Trophoblast cell (in vitro differentiated cells and primary cell): ENCODE measurements around the gene LDLRAD4.

ENCODE experiments used
- DNase-seq, 2 donors: peaks; one replicate each; pipeline ENCODE4 v3.0.0-alpha.2; 2016
- H2AFZ ChIP-seq: 2 replicates; pipeline ENCODE4 v1.6.1; 2013; ENCODE audit warnings: low read length, moderate library complexity, mild to moderate bottlenecking; ENCODE audit not compliant: insufficient read depth, poor library complexity
- H2AK5ac ChIP-seq: 2 replicates; pipeline ENCODE4 v1.6.1; 2013; ENCODE audit warnings: mild to moderate bottlenecking, low read length
- H2BK120ac ChIP-seq: 2 replicates; pipeline ENCODE4 v1.6.1; 2013; ENCODE audit warnings: low read length, mild to moderate bottlenecking, moderate library complexity; ENCODE audit not compliant: insufficient read depth, poor library complexity
- H2BK12ac ChIP-seq: 2 replicates; pipeline ENCODE4 v1.6.1; 2013; ENCODE audit warnings: mild to moderate bottlenecking, low read length, moderate library complexity
- H2BK5ac ChIP-seq: 2 replicates; pipeline ENCODE4 v1.6.1; 2013; ENCODE audit warnings: low read length, low read depth, moderate library complexity, mild to moderate bottlenecking; ENCODE audit not compliant: poor library complexity
- H3K14ac ChIP-seq: 2 replicates; pipeline ENCODE4 v1.6.1; 2013; ENCODE audit warnings: mild to moderate bottlenecking, low read length
- H3K18ac ChIP-seq: 2 replicates; pipeline ENCODE4 v1.6.1; 2013; ENCODE audit warnings: mild to moderate bottlenecking, low read length
- H3K23ac ChIP-seq: 2 replicates; pipeline ENCODE4 v1.6.1; 2013; ENCODE audit warnings: low read length
- H3K27ac ChIP-seq: 2 replicates; pipeline ENCODE4 v1.5.1; 2013; ENCODE audit warnings: low read depth, mild to moderate bottlenecking, inconsistent platforms, low read length, moderate library complexity
- H3K27me3 ChIP-seq: 2 replicates; pipeline ENCODE4 v1.6.1; 2013; ENCODE audit warnings: inconsistent platforms, mild to moderate bottlenecking, low read length, moderate library complexity; ENCODE audit not compliant: insufficient read depth
- H3K36me3 ChIP-seq, 2 experiments: 1 replicate in 1 of 2; 2 replicates in 1 of 2; pipeline ENCODE4 v1.6.1; 2013; ENCODE audit warnings: low read length in 2 of 2, mild to moderate bottlenecking in 2 of 2, moderate library complexity in 1 of 2; ENCODE audit not compliant: insufficient read depth in 2 of 2, control insufficient read depth in 1 of 2
- H3K4ac ChIP-seq: 2 replicates; pipeline ENCODE4 v1.6.1; 2013; ENCODE audit warnings: low read depth, mild to moderate bottlenecking, low read length, moderate library complexity
- H3K4me1 ChIP-seq, 2 experiments: 1 replicate in 1 of 2; 2 replicates in 1 of 2; pipeline ENCODE4 v1.6.1; 2013; ENCODE audit warnings: low read length in 2 of 2, mild to moderate bottlenecking in 2 of 2, moderate library complexity in 1 of 2; ENCODE audit not compliant: insufficient read depth in 2 of 2, control insufficient read depth in 1 of 2
- H3K4me2 ChIP-seq: 2 replicates; pipeline ENCODE4 v1.6.1; 2013; ENCODE audit warnings: inconsistent platforms, mild to moderate bottlenecking, low read length, moderate library complexity
- H3K4me3 ChIP-seq: 2 replicates; pipeline ENCODE4 v1.5.1; 2013; ENCODE audit warnings: mild to moderate bottlenecking, low read depth, low read length, inconsistent platforms
- H3K79me1 ChIP-seq: one replicate; pipeline ENCODE4 v1.6.1; 2013; ENCODE audit warnings: low read length
- H3K79me2 ChIP-seq: 2 replicates; pipeline ENCODE4 v1.6.1; 2013; ENCODE audit warnings: low read length, mild to moderate bottlenecking; ENCODE audit not compliant: control insufficient read depth, insufficient read depth, poor library complexity
- H3K9ac ChIP-seq: 2 replicates; pipeline ENCODE4 v1.6.1; 2013; ENCODE audit warnings: mild to moderate bottlenecking, low read length
- H3K9me3 ChIP-seq: 2 replicates; pipeline ENCODE4 v1.6.1; 2013; ENCODE audit warnings: low read depth, mild to moderate bottlenecking, control low read depth, inconsistent platforms, low read length; ENCODE audit not compliant: insufficient read depth
- H4K12ac ChIP-seq: 2 replicates; pipeline ENCODE4 v1.6.1; 2013; ENCODE audit warnings: low read depth, mild to moderate bottlenecking, low read length, moderate library complexity
- H4K8ac ChIP-seq: 2 replicates; pipeline ENCODE4 v1.6.1; 2013; ENCODE audit warnings: low read depth, mild to moderate bottlenecking, low read length, moderate library complexity
- H4K91ac ChIP-seq: one replicate; pipeline ENCODE4 v1.6.1; 2013; ENCODE audit warnings: low read depth, mild to moderate bottlenecking, low read length, moderate library complexity
- WGBS: extraction: QIAGEN DNeasy Blood & Tissue Kit; methylation state at CpG from one replicate; pipeline ENCODE4 v1.1.7; 2013; ENCODE audit warnings: missing lambda C conversion rate; ENCODE audit not compliant: insufficient read length, insufficient coverage; ENCODE audit errors: extremely low coverage; 5-methylcytosine and 5-hydroxymethylcytosine counted together

The LDLRAD4 gene

GRCh38 chr18:13394801-13395200, 176.2 kb downstream of the LDLRAD4 start:
- H3K4me1 ChIP-seq: no peaks in the 10 kb centered on the region
- H3K18ac ChIP-seq: no peak overlapping the region
- no peak overlapping the region for H4K91ac ChIP-seq
- H3K27ac ChIP-seq: no peak overlapping the region
- H2BK5ac ChIP-seq: no peak overlapping the region
- H2AK5ac ChIP-seq: no peak overlapping the region
- H4K8ac ChIP-seq: no peak overlapping the region
- H3K27me3 ChIP-seq: no peaks in the 10 kb centered on the region
- no peak overlapping the region for H3K23ac ChIP-seq
- no peak overlapping the region for H3K9ac ChIP-seq
- H4K12ac ChIP-seq: no peak overlapping the region
- H3K9me3 ChIP-seq: no peaks in the 10 kb centered on the region
- DNase-seq: no peak
- H3K79me1 ChIP-seq: no peaks in the 10 kb centered on the region
- no peak overlapping the region for H3K4ac ChIP-seq
- no CpG with 5 or more reads among the region's 3 CpGs for WGBS
- H3K79me2 ChIP-seq: no peaks in the 10 kb centered on the region
- no peak overlapping the region for H2BK120ac ChIP-seq
- H3K14ac ChIP-seq: no peak overlapping the region
- no peak overlapping the region for H2BK12ac ChIP-seq
- H3K36me3 ChIP-seq: no peaks in the 10 kb centered on the region
- no peak overlapping the region for H2AFZ ChIP-seq
- no peak overlapping the region for H3K4me3 ChIP-seq
- H3K4me2 ChIP-seq: no peak overlapping the region

GRCh38 chr18:13395577-13395976, 177.0 kb downstream of the LDLRAD4 start:
- Histone ChIP-seq H3K9me3 (no peaks in the 10 kb centered on the region), H3K4me1 (no peaks in the 10 kb centered on the region), H3K23ac (no peak overlapping the region), H2BK5ac (no peak overlapping the region), H3K18ac (no peak overlapping the region), H3K4me3 (no peak overlapping the region), H3K4ac (no peak overlapping the region), H3K4me2 (no peak overlapping the region), H3K14ac (no peak overlapping the region), H3K79me2 (no peaks in the 10 kb centered on the region), H3K9ac (no peak overlapping the region), H4K8ac (no peak overlapping the region), H3K27ac (no peak overlapping the region), H2AFZ (no peak overlapping the region), H2BK120ac (no peak overlapping the region), H3K79me1 (no peaks in the 10 kb centered on the region), H2BK12ac (no peak overlapping the region), H4K91ac (no peak overlapping the region), H3K27me3 (no peaks in the 10 kb centered on the region), H3K36me3 (no peaks in the 10 kb centered on the region), H4K12ac (no peak overlapping the region), H2AK5ac (no peak overlapping the region)
- WGBS: no CpG with 5 or more reads among the region's 22 CpGs
- DNase-seq: no peak

- H2AK5ac ChIP-seq: no peak overlapping the region
- no peak overlapping the region for H4K8ac ChIP-seq
- H3K9ac ChIP-seq: no peak overlapping the region
- no peaks in the 10 kb centered on the region for H3K36me3 ChIP-seq
- H3K4me1 ChIP-seq: no peaks in the 10 kb centered on the region
- H3K79me1 ChIP-seq: no peaks in the 10 kb centered on the region
- H3K27ac ChIP-seq: no peak overlapping the region
- no peak overlapping the region for H3K23ac ChIP-seq
- H3K18ac ChIP-seq: no peak overlapping the region
- H3K14ac ChIP-seq: no peak overlapping the region
- H3K27me3 ChIP-seq: no peaks in the 10 kb centered on the region
- H3K9me3 ChIP-seq: no peaks in the 10 kb centered on the region
- H4K12ac ChIP-seq: no peak overlapping the region
- H3K4ac ChIP-seq: no peak overlapping the region
- no peak for DNase-seq
- H2BK5ac ChIP-seq: no peak overlapping the region
- no peak overlapping the region for H2AFZ ChIP-seq
- WGBS: no CpG with 5 or more reads among the region's 16 CpGs
- no peak overlapping the region for H4K91ac ChIP-seq
- H3K79me2 ChIP-seq: no peaks in the 10 kb centered on the region
- no peak overlapping the region for H3K4me2 ChIP-seq
- H2BK12ac ChIP-seq: no peak overlapping the region
- H2BK120ac ChIP-seq: no peak overlapping the region
- H3K4me3 ChIP-seq: no peak overlapping the region
Observed at GRCh38 chr18:13397504-13398163, 179.1 kb downstream of the LDLRAD4 start.

GRCh38 chr18:13398631-13399030, 180.1 kb downstream of the LDLRAD4 start:
- Histone ChIP-seq H3K79me2 (no peaks in the 10 kb centered on the region), H3K79me1 (no peaks in the 10 kb centered on the region), H4K91ac (no peak overlapping the region)

More at GRCh38 chr18:13398631-13399030, 180.1 kb downstream of the LDLRAD4 start:
- Histone ChIP-seq H2BK12ac (no peak overlapping the region), H3K27me3 (no peaks in the 10 kb centered on the region), H2AK5ac (no peak overlapping the region), H3K36me3 (no peaks in the 10 kb centered on the region), H3K27ac (no peak overlapping the region), H4K8ac (no peak overlapping the region), H3K4me3 (no peak overlapping the region), H2BK5ac (no peak overlapping the region), H3K4me1 (no peaks in the 10 kb centered on the region), H3K9me3 (no peaks in the 10 kb centered on the region), H3K9ac (no peak overlapping the region), H4K12ac (no peak overlapping the region), H3K14ac (no peak overlapping the region), H3K18ac (no peak overlapping the region), H2BK120ac (no peak overlapping the region), H3K23ac (no peak overlapping the region), H3K4ac (no peak overlapping the region), H3K4me2 (no peak overlapping the region), H2AFZ (no peak overlapping the region)
- no CpG with 5 or more reads among the region's 11 CpGs for WGBS
- no peak for DNase-seq
